GM13977 (cell line): Measurements from ENCODE around the gene UPK1B.

ENCODE experiments used
- DNase-seq: peaks from one replicate; pipeline ENCODE4 v3.0.0; 2012; ENCODE audit warnings: low spot score
- in situ Hi-C: fragments of 300-500 bp; cut with MboI; formaldehyde crosslinking; loops from one replicate; pipeline ENCODE4 v1.12.0; 2022; ENCODE audit warnings: low sequenced_read_pairs, low pct_unique_long_range_greater_than_20kb, mixed read lengths, inconsistent platforms; ENCODE audit not compliant: unreplicated experiment
- TF ChIP-seq, protein P1 (sequence below): IDR thresholded peaks from 2 replicates; pipeline ENCODE4 v1.5.1; 2012; ENCODE audit warnings: mild to moderate bottlenecking, control low read depth; ENCODE audit not compliant: insufficient read depth; ENCODE audit errors: extremely low read depth, missing control alignments

The UPK1B gene

DNA sequence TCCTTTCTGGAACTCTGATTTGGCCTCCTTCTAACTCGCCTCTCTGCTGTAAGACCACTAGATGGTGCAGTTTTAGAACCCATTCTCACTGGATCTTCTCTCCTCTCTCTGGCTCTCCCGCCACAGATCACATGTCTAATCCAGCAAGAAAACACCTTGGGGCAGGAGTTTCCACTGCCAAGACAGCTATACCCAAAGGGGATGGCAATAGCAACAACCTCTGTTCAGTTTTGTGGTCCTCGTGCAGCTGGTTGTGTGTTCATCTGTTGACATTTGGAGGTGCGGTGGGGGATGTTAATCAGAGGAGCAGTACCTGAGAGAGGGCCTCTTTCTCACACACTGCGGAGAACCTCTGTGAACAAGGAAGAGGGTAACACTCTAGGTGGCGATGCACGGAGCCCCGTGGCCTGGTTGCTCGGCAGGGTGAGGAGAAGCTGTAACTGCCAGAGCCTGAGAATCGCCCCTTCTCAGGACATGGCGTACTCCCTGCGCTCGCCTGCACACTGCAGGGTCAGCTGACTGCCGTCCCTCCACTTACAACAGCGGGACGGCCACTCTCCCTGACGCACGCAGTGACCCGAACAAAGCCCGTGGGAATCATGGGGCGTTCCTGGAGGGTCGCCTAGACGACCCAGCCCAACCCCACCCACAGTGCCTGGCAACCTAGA is 27.8 kb upstream of the UPK1B start, which contains the start of gene TEX55:
TSS of gene TEX55 (plus strand) at position 666 of the 668 bp plus-strand sequence. CDS start 25 bp downstream, outside the sequence.
- DNase-seq: peak; percentile 58
- TF ChIP-seq, protein P1, sequence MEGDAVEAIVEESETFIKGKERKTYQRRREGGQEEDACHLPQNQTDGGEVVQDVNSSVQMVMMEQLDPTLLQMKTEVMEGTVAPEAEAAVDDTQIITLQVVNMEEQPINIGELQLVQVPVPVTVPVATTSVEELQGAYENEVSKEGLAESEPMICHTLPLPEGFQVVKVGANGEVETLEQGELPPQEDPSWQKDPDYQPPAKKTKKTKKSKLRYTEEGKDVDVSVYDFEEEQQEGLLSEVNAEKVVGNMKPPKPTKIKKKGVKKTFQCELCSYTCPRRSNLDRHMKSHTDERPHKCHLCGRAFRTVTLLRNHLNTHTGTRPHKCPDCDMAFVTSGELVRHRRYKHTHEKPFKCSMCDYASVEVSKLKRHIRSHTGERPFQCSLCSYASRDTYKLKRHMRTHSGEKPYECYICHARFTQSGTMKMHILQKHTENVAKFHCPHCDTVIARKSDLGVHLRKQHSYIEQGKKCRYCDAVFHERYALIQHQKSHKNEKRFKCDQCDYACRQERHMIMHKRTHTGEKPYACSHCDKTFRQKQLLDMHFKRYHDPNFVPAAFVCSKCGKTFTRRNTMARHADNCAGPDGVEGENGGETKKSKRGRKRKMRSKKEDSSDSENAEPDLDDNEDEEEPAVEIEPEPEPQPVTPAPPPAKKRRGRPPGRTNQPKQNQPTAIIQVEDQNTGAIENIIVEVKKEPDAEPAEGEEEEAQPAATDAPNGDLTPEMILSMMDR: peak; percentile 60
- in situ Hi-C loops: loop anchor here (25.0 kb wide), 1 partner anchor 542 kb away; the partner anchor contains the start of gene COX17

DNA sequence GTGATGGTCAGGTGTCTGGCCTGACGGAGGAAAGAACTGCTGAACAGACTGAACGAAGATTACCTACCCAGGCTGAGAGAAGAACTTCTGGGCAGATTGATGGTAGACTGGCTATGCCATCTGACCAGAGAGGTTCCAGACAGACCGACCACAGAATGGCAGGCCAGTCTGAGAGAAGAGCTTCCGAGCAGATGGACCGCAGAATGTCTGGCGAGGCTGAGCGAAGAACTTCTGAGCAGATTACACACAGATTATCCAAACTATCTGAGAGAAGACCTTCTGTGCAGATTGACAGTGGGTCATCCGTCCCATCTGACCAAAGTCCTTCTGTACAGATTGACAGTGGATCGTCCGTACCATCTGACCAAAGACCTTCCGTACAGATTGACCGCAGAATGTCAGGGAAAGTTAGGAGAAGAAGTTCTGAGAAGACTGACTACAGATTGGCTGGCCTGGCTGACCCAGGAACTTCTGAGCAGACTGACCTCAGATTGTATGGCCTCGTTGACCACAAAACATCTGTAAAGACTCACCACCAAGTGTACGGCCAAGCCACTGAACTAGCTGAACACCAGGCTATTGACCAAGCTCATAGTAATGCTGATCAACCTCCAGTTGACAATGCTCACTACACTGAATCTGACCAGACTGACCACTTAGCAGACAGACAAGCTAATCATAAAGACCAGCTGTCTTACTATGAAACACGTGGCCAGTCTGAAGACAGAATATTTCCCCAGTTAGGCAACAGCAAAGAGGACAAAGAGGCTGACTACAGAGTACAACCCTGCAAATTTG is 26.6 kb upstream of the UPK1B start:
- in situ Hi-C loops: loop anchor here (25.0 kb wide), 1 partner anchor 541 kb away; the partner anchor contains the start of gene COX17
- DNase-seq: no peak
- TF ChIP-seq, protein P1: no peak

DNA sequence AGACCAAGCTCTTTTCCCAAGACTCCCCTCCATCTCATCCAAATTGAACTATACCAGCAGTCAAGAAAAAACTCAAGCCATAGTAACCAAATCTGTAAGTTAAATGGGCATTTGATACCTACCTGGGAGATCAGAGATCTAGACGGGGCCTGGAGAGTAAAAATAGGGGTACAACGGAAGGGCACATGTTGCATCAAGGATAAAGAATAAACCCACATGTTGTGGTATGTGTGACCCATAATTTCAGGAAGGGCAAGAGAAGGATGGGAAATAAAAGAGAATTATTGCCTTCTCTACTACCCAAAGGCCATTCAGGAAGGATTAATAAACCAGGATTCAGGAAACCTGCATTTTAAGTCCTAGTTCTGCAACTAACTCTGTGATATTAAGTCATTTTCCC is 25.9 kb upstream of the UPK1B start:
- DNase-seq: no peak
- TF ChIP-seq, protein P1: no peak
- in situ Hi-C loops: loop anchor here (25.0 kb wide), 1 partner anchor 540 kb away; the partner anchor contains the start of gene COX17

DNA sequence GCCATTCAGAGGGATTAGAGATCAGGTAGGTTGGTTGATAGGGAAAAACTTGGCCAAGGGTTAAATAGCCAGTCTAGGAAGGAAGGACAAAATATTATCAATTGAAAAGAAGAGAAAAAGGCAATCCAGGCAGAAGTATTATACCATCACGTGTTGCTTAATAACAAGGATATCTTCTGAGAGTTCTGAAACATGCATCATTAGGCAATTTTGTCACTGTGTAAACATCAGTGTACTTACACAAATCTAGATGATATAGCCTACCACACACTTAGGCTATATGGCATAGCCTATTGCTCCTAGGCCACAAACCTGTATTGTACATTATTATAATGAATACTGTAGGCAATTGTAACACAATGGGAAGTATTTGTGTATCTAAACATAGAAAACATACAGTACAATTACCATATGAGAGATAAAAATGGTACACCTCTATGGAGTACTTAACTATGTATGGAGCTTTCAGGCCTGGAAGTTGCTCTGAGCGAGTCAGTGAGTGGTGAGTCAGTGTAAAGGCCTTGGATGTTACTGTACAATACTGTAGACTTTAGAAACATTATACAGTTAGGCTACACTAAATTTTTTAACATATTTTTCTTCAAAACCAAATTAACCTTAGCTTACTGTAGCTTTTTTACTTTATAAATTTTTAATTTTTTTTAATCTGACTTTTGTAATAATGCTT is 24.8 kb upstream of the UPK1B start:
- TF ChIP-seq, protein P1: no peak
- no peak for DNase-seq
- in situ Hi-C loops: loop anchor here (25.0 kb wide), 1 partner anchor 539 kb away; the partner anchor contains the start of gene COX17

DNA sequence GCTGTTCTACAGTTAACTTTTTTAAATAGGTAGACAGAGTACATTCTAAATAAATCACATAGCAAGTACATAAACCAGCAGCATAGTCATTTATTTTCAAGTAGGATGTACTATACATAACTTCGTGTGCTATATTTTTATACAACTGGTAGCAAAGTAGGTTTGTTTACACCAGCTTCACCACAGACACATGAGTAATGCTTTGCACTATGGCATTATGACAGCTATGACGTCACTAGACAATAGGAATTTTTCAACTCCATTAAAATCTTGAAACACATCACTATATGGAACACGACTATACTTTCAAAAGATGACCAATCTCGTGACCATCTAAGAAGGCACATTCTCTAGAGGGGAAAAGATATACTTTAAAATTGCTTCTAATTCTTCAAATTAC is 23.9 kb upstream of the UPK1B start:
- TF ChIP-seq, protein P1: no peak
- no peak for DNase-seq
- in situ Hi-C loops: loop anchor here (25.0 kb wide), 1 partner anchor 538 kb away; the partner anchor contains the start of gene COX17

DNA sequence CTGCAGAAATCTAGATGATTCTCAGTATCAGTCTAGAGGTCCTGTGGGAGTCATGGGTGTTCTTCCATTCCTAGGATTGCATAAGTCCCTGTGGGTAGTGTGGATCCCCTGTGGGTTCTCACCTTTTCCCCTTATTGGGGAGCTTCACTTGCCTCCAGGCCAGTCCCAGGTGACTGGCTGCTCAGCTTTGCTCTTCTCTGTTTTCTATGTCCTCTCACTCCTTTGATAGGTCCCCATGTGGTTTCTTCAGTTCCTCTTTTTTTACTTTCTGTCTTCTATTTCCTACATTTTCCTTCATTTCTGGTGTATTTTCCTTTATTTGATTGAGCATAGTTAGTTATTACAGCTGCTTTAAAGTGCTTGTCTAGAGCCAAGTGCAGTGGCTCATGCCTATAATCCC is 16.5 kb upstream of the UPK1B start:
- TF ChIP-seq, protein P1: no peak
- in situ Hi-C loops: no loop called here
- no peak for DNase-seq
